WERI-Rb-1 (cell line): ENCODE results near the gene ABCD1.
"Not testable (repeated sequence)": the region's sequence is repeated elsewhere in the genome, so short reads cannot be mapped to it uniquely, and the experiment has no call there.

Experiments
- DNase-seq: peaks from one replicate; pipeline ENCODE4 v3.0.0-alpha.2; 2020
- H3K27ac ChIP-seq: fragments of 250-450 bp; sonication (Bioruptor Pico); 2 replicates; pipeline ENCODE4 v1.5.1; 2020; ENCODE audit warnings: mild to moderate bottlenecking, moderate library complexity
- H3K27me3 ChIP-seq: fragments of 250-450 bp; sonication (Bioruptor Pico); 2 replicates; pipeline ENCODE4 v1.5.1; 2021; ENCODE audit warnings: mild to moderate bottlenecking, low read depth, moderate library complexity; ENCODE audit not compliant: insufficient read depth, severe bottlenecking
- H3K36me3 ChIP-seq: fragments of 250-450 bp; sonication (Bioruptor Pico); 2 replicates; pipeline ENCODE4 v1.5.1; 2020; ENCODE audit warnings: mild to moderate bottlenecking, moderate library complexity
- H3K4me3 ChIP-seq: 2 replicates; pipeline ENCODE4 v1.5.1; 2011; ENCODE audit warnings: low read depth, mild to moderate bottlenecking, control low read depth, low read length
- H3K9me3 ChIP-seq: fragments of 250-450 bp; sonication (Bioruptor Pico); 2 replicates; pipeline ENCODE4 v1.5.1; 2021; ENCODE audit warnings: mild to moderate bottlenecking, moderate library complexity; ENCODE audit not compliant: severe bottlenecking
- CTCF ChIP-seq: IDR thresholded peaks from 2 replicates; pipeline ENCODE4 v1.5.1; 2011; ENCODE audit warnings: low read depth, mild to moderate bottlenecking, control low read depth, inconsistent platforms, low read length

Gene ABCD1

GRCh38 chrX:153692611-153693156 is 32.0 kb upstream of the ABCD1 start:
- DNase-seq, result no peak
- no peak for TF ChIP-seq CTCF
- Histone ChIP-seq H3K36me3 (peaks cover 58% of the 10 kb centered on the region), H3K9me3 (no peaks in the 10 kb centered on the region), H3K27me3 (no peaks in the 10 kb centered on the region), H3K27ac (0 out of 2 replicates have a peak overlapping the region, but pooled peaks have one; percentile 18), H3K4me3 (no peak overlapping the region)

- Histone ChIP-seq H3K27me3 (no peaks in the 10 kb centered on the region), H3K4me3 (no peak overlapping the region), H3K36me3 (peaks cover 58% of the 10 kb centered on the region), H3K27ac (no peak overlapping the region), H3K9me3 (no peaks in the 10 kb centered on the region)
- no peak for TF ChIP-seq CTCF
- no peak for DNase-seq
Observed at GRCh38 chrX:153693216-153694086, 31.2 kb upstream of the ABCD1 start.

- H3K4me3 ChIP-seq, H3K9me3 ChIP-seq, H3K27ac ChIP-seq, DNase-seq, H3K27me3 ChIP-seq: not testable (repeated sequence)
- H3K36me3 ChIP-seq, result peaks cover 58% of the 10 kb centered on the region
Observed at GRCh38 chrX:153694256-153694655, 30.4 kb upstream of the ABCD1 start.

- no peak overlapping the region for H3K4me3 ChIP-seq
- H3K27me3 ChIP-seq, result no peaks in the 10 kb centered on the region
- no peak for TF ChIP-seq CTCF
- DNase-seq, result no peak
- no peaks in the 10 kb centered on the region for H3K9me3 ChIP-seq
- H3K27ac ChIP-seq, result no peak overlapping the region
- H3K36me3 ChIP-seq, result peaks cover 58% of the 10 kb centered on the region
Observed at GRCh38 chrX:153694687-153695270, 29.9 kb upstream of the ABCD1 start.

GRCh38 chrX:153696100-153696499 is 28.6 kb upstream of the ABCD1 start:
- TF ChIP-seq CTCF, result no peak
- no peak overlapping the region for H3K27ac ChIP-seq
- H3K9me3 ChIP-seq, result no peaks in the 10 kb centered on the region
- DNase-seq, result no peak
- H3K4me3 ChIP-seq, result no peak overlapping the region
- peaks cover 50% of the 10 kb centered on the region for H3K36me3 ChIP-seq
- no peaks in the 10 kb centered on the region for H3K27me3 ChIP-seq

- H3K27ac ChIP-seq, H3K4me3 ChIP-seq, H3K9me3 ChIP-seq, H3K27me3 ChIP-seq, DNase-seq: not testable (repeated sequence)
- H3K36me3 ChIP-seq, result peaks cover 46% of the 10 kb centered on the region
Observed at GRCh38 chrX:153696538-153696937, 28.1 kb upstream of the ABCD1 start.

DNA sequence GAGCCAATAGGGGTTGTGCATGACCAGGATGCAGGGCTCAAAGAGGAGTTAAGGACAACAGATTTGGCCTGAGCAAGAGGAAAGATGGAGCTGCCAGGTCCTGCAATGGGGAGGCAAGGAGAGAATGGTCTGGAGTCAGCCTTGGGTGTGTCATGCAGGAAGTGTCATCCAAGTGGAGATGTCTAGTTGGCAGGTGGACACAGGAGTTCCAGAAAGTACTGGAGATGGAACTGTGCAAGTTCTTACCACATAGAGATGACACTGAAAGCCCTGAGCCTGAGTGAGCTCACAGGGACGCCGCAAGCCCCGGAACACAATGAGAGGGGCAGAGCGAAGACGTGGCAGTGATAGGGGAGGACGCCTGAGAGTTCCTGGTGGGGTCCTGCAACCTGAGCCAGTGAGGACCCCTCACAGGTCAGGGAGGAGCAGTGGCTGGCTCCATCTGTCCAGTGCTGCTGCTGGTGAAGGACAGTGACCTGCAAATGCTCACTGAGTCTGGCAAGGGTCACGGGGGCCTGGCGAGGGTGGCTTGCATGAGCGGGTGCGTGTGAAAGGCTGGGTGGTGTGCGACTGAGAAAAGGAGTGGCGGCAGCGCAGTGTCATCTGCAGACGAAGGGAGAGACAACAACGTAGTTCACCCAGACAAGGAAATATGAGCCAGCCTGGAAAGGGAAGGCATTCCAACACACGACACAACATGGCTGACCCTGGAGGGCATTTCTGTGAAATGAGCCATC is 27.5 kb upstream of the ABCD1 start:
- not testable (repeated sequence) for H3K4me3 ChIP-seq, H3K27me3 ChIP-seq, H3K27ac ChIP-seq, DNase-seq, H3K9me3 ChIP-seq
- H3K36me3 ChIP-seq, result peaks cover 39% of the 10 kb centered on the region
